HG03469 (cell line): Measurements from ENCODE around the gene TTLL9.
"Not testable (repeated sequence)": the region's sequence is repeated elsewhere in the genome, so short reads cannot be mapped to it uniquely, and the experiment has no call there.

Experiments
- ATAC-seq: cut with Tn5 transposase; IDR thresholded peaks from one replicate; pipeline ENCODE4 v1.9.1; 2021; ENCODE audit warnings: mild to moderate bottlenecking, moderate library complexity, moderate number of reproducible peaks; ENCODE audit not compliant: unreplicated experiment

The TTLL9 gene

GRCh38 chr20:31915491-31916280 lies 45.3 kb downstream of the TTLL9 start:
- no peak for ATAC-seq

- no peak for ATAC-seq
Observed at GRCh38 chr20:31916708-31917107, 46.3 kb downstream of the TTLL9 start.

GRCh38 chr20:31917962-31918412 lies 47.6 kb downstream of the TTLL9 start:
- not testable (repeated sequence) for ATAC-seq

- no peak for ATAC-seq
Observed at GRCh38 chr20:31918466-31919105, 48.2 kb downstream of the TTLL9 start.

- no peak for ATAC-seq
Observed at GRCh38 chr20:31919410-31920155, 49.1 kb downstream of the TTLL9 start.

- no peak for ATAC-seq
Observed at GRCh38 chr20:31920275-31920855, 49.9 kb downstream of the TTLL9 start.

GRCh38 chr20:31921480-31921879 lies 51.0 kb downstream of the TTLL9 start:
- not testable (repeated sequence) for ATAC-seq

GRCh38 chr20:31922181-31922580 lies 51.7 kb downstream of the TTLL9 start:
- no peak for ATAC-seq

- ATAC-seq = no peak
Observed at GRCh38 chr20:31922588-31922987, 52.2 kb downstream of the TTLL9 start.

GRCh38 chr20:31923388-31924331 lies 53.2 kb downstream of the TTLL9 start:
- no peak for ATAC-seq

- no peak for ATAC-seq
Observed at GRCh38 chr20:31924561-31924960, 54.1 kb downstream of the TTLL9 start.

GRCh38 chr20:31925631-31926030 lies 55.2 kb downstream of the TTLL9 start:
- no peak for ATAC-seq

- ATAC-seq = no peak
Observed at GRCh38 chr20:31926493-31926892, 56.1 kb downstream of the TTLL9 start.

GRCh38 chr20:31927627-31928159 lies 57.3 kb downstream of the TTLL9 start:
- ATAC-seq = no peak

- ATAC-seq = not testable (repeated sequence)
Observed at GRCh38 chr20:31929631-31930030, 59.2 kb downstream of the TTLL9 start.

- no peak for ATAC-seq
Observed at GRCh38 chr20:31930779-31931178, 60.3 kb downstream of the TTLL9 start.

- no peak for ATAC-seq
Observed at GRCh38 chr20:31933698-31934097, 63.3 kb downstream of the TTLL9 start.

GRCh38 chr20:31934491-31934890 lies 64.1 kb downstream of the TTLL9 start:
- ATAC-seq = no peak

GRCh38 chr20:31934968-31935764 lies 64.7 kb downstream of the TTLL9 start:
- ATAC-seq = no peak
